IPS DF 4.7 (cell line): ENCODE results near the gene CLSTN1.
A peak's percentile ranks its signal among the peaks of the same experiment; 100 is the strongest.
"Not testable (repeated sequence)": the region's sequence is repeated elsewhere in the genome, so short reads cannot be mapped to it uniquely, and the experiment has no call there.

Experiments used
- DNase-seq: peaks from one replicate; pipeline ENCODE4 v3.0.0-alpha.2; 2013; ENCODE audit warnings: low spot score; ENCODE audit errors: extremely low read depth

Gene CLSTN1

GRCh38 chr1:9715536-9716226 is 108.1 kb downstream of the CLSTN1 start:
- no peak for DNase-seq

DNA sequence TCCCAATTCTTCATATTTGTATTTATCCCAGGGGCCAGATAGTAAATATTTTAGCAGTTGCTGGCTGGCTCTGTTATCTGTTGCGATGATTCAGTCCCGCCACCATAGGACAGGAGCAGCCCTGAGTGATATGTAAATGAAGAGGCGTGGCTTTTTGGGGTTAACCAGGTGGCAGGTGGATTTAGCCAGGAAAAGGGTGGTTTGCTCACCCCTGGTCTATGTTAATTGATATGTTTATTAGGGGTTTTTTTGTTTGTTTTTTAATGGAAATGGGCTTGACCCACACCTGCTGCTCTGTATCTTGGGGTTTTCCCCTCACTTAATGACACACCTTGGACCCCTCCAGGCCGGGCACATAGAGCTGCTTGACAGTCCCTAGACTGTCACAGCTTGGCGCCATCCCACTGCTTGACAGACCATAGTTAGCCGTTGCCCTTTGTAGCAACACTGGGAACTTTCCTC is 109.5 kb downstream of the CLSTN1 start:
- DNase-seq = peak; percentile 85

- DNase-seq = not testable (repeated sequence)
These were observed 111.0 kb downstream of the CLSTN1 start for GRCh38 chr1:9712767-9713166.

DNA sequence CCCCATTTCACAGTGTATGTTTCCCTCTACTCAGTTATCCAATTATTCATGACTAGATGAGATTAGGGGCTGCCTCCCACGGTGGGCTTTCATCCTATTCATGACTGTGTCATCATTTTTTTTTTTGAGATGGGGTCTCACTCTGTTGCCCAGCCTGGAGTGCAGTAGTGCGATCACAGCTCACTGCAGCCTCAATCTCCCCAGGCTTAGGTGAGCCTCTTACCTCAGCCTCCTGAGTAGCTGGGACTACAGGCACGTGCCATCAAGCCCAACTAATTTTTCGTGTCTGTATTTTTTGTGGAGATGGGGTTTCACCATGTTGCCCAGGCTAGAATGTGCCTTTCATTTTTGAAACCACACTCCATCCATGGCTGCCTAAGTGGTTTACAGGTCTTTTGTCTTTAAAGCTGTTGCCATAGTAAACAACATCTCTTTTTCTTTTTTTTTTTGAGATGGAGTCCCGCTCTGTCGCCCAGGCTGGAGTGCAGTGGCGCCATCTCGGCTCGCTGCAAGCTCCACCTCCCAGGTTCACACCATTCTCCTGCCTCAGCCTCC is 112.2 kb downstream of the CLSTN1 start:
- DNase-seq = no peak

- no peak for DNase-seq
These were observed 113.7 kb downstream of the CLSTN1 start for GRCh38 chr1:9710037-9710436.

DNA sequence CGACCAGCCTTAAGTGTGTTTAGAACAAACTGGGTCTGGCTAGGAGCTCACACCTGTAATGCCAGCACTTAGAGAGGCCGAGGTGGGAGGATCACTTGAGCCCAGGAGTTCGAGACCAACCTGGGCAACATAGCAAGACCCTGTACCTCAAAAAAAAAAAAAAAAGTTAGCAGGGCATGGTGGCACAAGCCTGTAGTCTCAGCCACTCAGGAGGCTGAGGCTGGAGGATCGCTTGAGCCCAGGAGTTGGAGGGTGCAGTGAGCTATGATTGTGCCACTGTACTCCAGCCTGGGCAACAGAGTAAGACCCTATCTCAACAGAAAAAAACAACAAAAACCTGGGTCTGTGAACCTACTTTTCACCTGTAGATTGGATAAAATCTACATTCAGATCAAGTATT is 117.6 kb downstream of the CLSTN1 start:
- DNase-seq = no peak

GRCh38 chr1:9705337-9706093 is 118.2 kb downstream of the CLSTN1 start:
- DNase-seq = no peak

- no peak for DNase-seq
These were observed 120.1 kb downstream of the CLSTN1 start for GRCh38 chr1:9703681-9704080.

DNA sequence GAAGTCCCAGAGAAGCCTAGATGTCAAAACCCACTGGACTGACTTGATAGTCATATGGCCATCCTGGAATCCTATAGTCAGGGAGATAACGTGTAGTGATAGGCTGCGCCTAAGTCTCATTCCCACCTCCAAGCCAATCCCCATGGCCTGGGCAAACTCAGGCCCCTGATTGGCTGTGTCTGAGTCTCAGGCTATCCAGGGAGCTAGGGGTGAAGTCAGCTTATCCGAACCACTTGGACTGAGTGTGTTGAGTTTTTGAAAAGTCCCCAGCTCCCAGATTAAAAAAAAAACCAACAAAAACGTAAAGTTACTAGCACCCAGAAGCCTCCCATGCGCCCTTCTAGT is 120.6 kb downstream of the CLSTN1 start:
- no peak for DNase-seq

DNA sequence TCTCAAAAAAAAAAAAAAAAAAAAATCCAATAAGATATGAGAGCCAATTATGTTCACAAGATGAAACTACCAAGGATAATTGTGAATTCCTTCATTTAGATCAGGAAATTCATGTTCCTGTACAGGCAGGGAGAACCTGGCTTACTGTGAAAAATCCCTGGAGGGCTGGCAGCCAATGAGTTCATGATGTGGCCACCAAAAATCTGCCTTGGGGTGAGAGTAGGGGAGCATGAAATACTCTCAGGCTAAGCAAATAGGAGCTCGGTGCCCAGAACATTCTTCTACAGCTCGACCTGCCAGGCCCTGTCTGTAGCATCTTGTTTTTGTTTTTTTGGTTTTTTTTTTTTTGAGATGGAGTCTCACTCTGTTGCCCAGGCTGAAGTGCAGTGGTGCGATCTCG is 122.1 kb downstream of the CLSTN1 start:
- no peak for DNase-seq

DNA sequence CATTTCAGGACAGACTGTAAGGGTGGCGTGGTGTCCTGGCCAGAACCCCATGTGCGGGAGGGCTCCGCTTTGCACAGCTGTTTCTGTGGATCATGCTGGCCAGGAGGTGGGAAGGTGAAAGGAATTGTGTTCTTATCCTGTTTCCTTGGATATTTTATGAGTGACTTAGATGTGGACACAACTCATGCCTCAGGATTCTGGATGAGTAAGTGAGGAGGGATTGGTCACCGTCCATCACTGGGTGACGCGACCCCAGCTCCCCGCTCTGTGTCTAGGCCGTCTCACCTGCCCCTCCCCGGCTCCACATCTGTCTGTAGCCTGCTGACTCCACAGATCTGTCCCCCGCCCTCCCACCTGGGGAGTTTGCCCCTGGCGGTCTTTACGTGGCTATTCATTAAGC is 123.4 kb downstream of the CLSTN1 start:
- no peak for DNase-seq

DNA sequence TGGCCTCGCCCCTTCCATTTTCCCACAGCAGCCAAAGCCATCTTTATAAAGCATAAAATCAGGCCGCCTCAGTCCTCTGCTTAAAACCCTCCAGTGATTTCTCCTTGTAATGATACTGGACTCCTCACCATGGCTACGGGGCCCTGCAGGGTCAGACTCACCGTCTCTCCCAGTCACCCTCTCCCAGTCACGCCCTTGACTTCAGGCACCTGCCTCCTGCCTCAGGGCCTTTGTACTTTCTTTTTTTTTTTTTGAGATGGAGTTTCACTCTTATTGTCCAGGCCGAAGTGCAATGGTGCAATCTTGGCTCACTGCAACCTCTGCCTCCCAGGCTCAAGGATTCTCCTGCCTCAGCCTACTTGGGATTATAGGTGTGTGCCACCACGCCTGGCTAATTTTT is 124.4 kb downstream of the CLSTN1 start:
- no peak for DNase-seq

DNA sequence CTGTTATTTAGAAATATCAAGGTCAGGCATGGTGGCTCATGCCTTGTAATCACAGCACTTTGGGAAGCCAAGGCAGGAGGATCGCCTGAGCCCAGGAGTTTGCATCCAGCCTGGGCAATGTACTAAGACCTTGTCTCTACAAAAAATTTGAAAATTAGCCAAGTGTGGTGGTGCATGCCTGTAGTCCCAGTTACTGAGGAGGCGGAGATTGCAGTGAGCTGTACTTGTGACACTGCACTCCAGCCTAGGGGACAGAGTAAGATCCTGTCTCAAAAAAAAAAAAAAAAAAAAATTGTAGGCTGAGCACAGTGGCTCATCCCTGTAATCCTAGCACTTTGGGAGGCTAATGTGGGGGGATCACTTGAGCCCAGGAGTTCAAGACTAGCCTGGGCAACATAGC is 127.0 kb downstream of the CLSTN1 start:
- DNase-seq = no peak

- DNase-seq = no peak
These were observed 132.1 kb downstream of the CLSTN1 start for GRCh38 chr1:9691691-9692090.

- no peak for DNase-seq
These were observed 132.7 kb downstream of the CLSTN1 start for GRCh38 chr1:9691108-9691445.

- DNase-seq = no peak
These were observed 133.2 kb downstream of the CLSTN1 start for GRCh38 chr1:9690440-9691107.

GRCh38 chr1:9689971-9690381 is 133.8 kb downstream of the CLSTN1 start:
- no peak for DNase-seq

GRCh38 chr1:9689011-9689706 is 134.6 kb downstream of the CLSTN1 start:
- no peak for DNase-seq

GRCh38 chr1:9688599-9688998 is 135.2 kb downstream of the CLSTN1 start:
- no peak for DNase-seq

DNA sequence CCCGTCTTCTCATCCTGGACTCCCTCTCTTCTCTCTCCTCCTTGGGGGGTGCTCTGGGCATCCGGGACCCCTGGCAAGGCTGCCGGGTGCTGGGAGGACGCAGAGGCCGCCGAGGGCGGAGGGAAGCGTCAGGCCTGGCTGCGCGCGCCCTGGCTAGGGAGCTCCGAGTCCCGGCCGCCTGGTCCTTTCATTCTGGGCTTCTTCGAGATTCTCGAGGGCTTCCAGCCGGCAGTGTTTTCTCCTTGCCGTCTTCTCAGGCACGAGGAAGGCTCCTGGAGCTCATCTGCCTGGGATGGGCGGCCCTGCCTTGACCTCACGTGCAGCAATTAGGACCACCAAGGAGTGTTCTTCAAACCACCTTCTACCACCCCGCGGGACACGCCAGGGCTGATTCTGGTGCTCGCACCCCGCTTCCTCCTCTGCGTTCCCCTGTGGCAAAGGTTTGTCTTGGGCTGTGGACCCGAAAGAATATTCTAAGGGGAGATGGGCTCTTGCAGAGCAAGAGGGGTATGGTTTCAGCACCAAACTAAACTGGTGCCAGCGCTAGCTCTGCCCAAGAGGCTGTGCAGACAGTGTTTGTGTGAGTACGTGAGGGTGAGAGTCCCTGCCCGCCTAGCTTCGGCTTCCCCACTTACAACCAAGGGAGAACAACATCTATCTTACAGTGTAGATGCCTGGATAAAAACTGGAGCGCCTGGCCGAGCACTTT is 135.7 kb downstream of the CLSTN1 start:
- DNase-seq = no peak
